HEK293 (cell line): Measurements from ENCODE around the gene FUCA2.

Source experiments
- EGR2 ChIP-seq: fragments of 450-650 bp; formaldehyde crosslinking; IDR thresholded peaks from 2 replicates; pipeline ENCODE4 v1.5.1; 2016; ENCODE audit warnings: low read depth, missing biosample characterization, missing genetic modification characterization
- GLI2 ChIP-seq: fragments of 450-650 bp; formaldehyde crosslinking; IDR thresholded peaks from 2 replicates; pipeline ENCODE4; 2017; ENCODE audit warnings: missing biosample characterization, missing genetic modification characterization, low read depth, borderline replicate concordance
- GLIS1 ChIP-seq: fragments of 450-650 bp; formaldehyde crosslinking; IDR thresholded peaks from 2 replicates; pipeline ENCODE4 v1.5.1; 2016; ENCODE audit warnings: missing biosample characterization, missing genetic modification characterization
- GLIS2 ChIP-seq: fragments of 450-650 bp; formaldehyde crosslinking; IDR thresholded peaks from 2 replicates; pipeline ENCODE4 v1.5.1; 2016; ENCODE audit warnings: missing biosample characterization, missing genetic modification characterization
- HOXA7 ChIP-seq: sonication (generic); formaldehyde crosslinking; IDR thresholded peaks from 2 replicates; pipeline ENCODE4 v1.8.1; 2022; ENCODE audit warnings: missing genetic modification reagents, borderline replicate concordance
- KLF8 ChIP-seq: fragments of 450-650 bp; formaldehyde crosslinking; IDR thresholded peaks from 2 replicates; pipeline ENCODE4 v1.5.1; 2016; ENCODE audit warnings: missing biosample characterization, missing genetic modification characterization
- MZF1 ChIP-seq: fragments of 450-650 bp; formaldehyde crosslinking; IDR thresholded peaks from 2 replicates; pipeline ENCODE4 v1.5.1; 2017; ENCODE audit warnings: missing biosample characterization, missing genetic modification characterization, borderline replicate concordance
- SETDB1 ChIP-seq: IDR thresholded peaks from one replicate; pipeline ENCODE4 v1.6.1; 2017; ENCODE audit warnings: mild to moderate bottlenecking, low read length, moderate library complexity, mixed read lengths; ENCODE audit not compliant: insufficient read length
- SP2 ChIP-seq: fragments of 450-650 bp; formaldehyde crosslinking; IDR thresholded peaks from 2 replicates; pipeline ENCODE4 v1.5.1; 2016; ENCODE audit warnings: missing biosample characterization, missing genetic modification characterization
- TRIM28 ChIP-seq: IDR thresholded peaks from 2 replicates; pipeline ENCODE4 v1.6.1; 2011; ENCODE audit warnings: low read length, control low read depth, borderline replicate concordance
- WT1 ChIP-seq: fragments of 450-650 bp; formaldehyde crosslinking; IDR thresholded peaks from 2 replicates; pipeline ENCODE4 v1.5.1; 2016; ENCODE audit warnings: missing biosample characterization, missing genetic modification characterization
- ZBTB21 ChIP-seq: fragments of 450-650 bp; formaldehyde crosslinking; IDR thresholded peaks from 2 replicates; pipeline ENCODE4 v1.5.1; 2017; ENCODE audit warnings: missing biosample characterization, missing genetic modification characterization
- ZBTB8A ChIP-seq: fragments of 450-650 bp; formaldehyde crosslinking; IDR thresholded peaks from 2 replicates; pipeline ENCODE4 v1.5.1; 2016; ENCODE audit warnings: missing biosample characterization, missing genetic modification characterization
- ZEB2 ChIP-seq: fragments of 450-650 bp; formaldehyde crosslinking; IDR thresholded peaks from 2 replicates; pipeline ENCODE4 v1.5.1; 2016; ENCODE audit warnings: missing biosample characterization, missing genetic modification characterization
- ZFHX2 ChIP-seq: fragments of 450-650 bp; formaldehyde crosslinking; conservative IDR thresholded peaks from 2 replicates; pipeline ENCODE4 v1.5.1; 2016; ENCODE audit warnings: missing biosample characterization, missing genetic modification characterization
- ZIC2 ChIP-seq: fragments of 450-650 bp; formaldehyde crosslinking; IDR thresholded peaks from 2 replicates; pipeline ENCODE4 v1.5.1; 2016; ENCODE audit warnings: missing biosample characterization, missing genetic modification characterization
- ZNF146 ChIP-seq: fragments of 450-650 bp; formaldehyde crosslinking; IDR thresholded peaks from 2 replicates; pipeline ENCODE4 v1.5.1; 2016; ENCODE audit warnings: missing biosample characterization, missing genetic modification characterization
- ZNF214 ChIP-seq: fragments of 450-650 bp; formaldehyde crosslinking; IDR thresholded peaks from 2 replicates; pipeline ENCODE4 v1.5.1; 2017; ENCODE audit warnings: missing biosample characterization, mild to moderate bottlenecking, missing genetic modification characterization, borderline replicate concordance
- ZNF311 ChIP-seq: fragments of 450-650 bp; formaldehyde crosslinking; IDR thresholded peaks from 2 replicates; pipeline ENCODE4 v1.5.1; 2017; ENCODE audit warnings: missing biosample characterization, missing genetic modification characterization, borderline replicate concordance
- ZNF354C ChIP-seq: fragments of 450-650 bp; formaldehyde crosslinking; IDR thresholded peaks from 2 replicates; pipeline ENCODE4 v1.5.1; 2016; ENCODE audit warnings: missing biosample characterization, missing genetic modification characterization, low read depth, borderline replicate concordance
- ZNF37A ChIP-seq: fragments of 450-650 bp; IDR thresholded peaks from 2 replicates; pipeline ENCODE4 v1.5.1; 2018; ENCODE audit warnings: missing biosample characterization, missing genetic modification characterization
- ZNF423 ChIP-seq: fragments of 450-650 bp; formaldehyde crosslinking; IDR thresholded peaks from 2 replicates; pipeline ENCODE4 v1.5.1; 2016; ENCODE audit warnings: missing biosample characterization, missing genetic modification characterization
- ZNF473 ChIP-seq: fragments of 450-650 bp; formaldehyde crosslinking; IDR thresholded peaks from 2 replicates; pipeline ENCODE4 v1.5.1; 2017; ENCODE audit warnings: missing biosample characterization, missing genetic modification characterization
- ZNF521 ChIP-seq: fragments of 450-650 bp; formaldehyde crosslinking; IDR thresholded peaks from 2 replicates; pipeline ENCODE4 v1.5.1; 2017; ENCODE audit warnings: missing biosample characterization, mild to moderate bottlenecking, missing genetic modification characterization
- ZNF558 ChIP-seq: fragments of 450-650 bp; formaldehyde crosslinking; IDR thresholded peaks from 2 replicates; pipeline ENCODE4 v1.5.1; 2016; ENCODE audit warnings: missing biosample characterization, missing genetic modification characterization
- ZNF560 ChIP-seq: fragments of 450-650 bp; formaldehyde crosslinking; IDR thresholded peaks from 2 replicates; pipeline ENCODE4 v1.5.1; 2017; ENCODE audit warnings: missing biosample characterization, missing genetic modification characterization, borderline replicate concordance
- ZNF664 ChIP-seq: fragments of 450-650 bp; formaldehyde crosslinking; IDR thresholded peaks from 2 replicates; pipeline ENCODE4 v1.5.1; 2016; ENCODE audit warnings: missing biosample characterization, missing genetic modification characterization
- ZNF670 ChIP-seq: fragments of 450-650 bp; formaldehyde crosslinking; IDR thresholded peaks from 2 replicates; pipeline ENCODE4 v1.5.1; 2016; ENCODE audit warnings: missing biosample characterization, missing genetic modification characterization, low read depth
- ZNF776 ChIP-seq: fragments of 450-650 bp; formaldehyde crosslinking; IDR thresholded peaks from 2 replicates; pipeline ENCODE4 v1.5.0; 2017; ENCODE audit warnings: missing biosample characterization, missing genetic modification characterization, borderline replicate concordance
- ZNF830 ChIP-seq: fragments of 450-650 bp; IDR thresholded peaks from 2 replicates; pipeline ENCODE4 v1.5.0; 2018; ENCODE audit warnings: missing biosample characterization, missing genetic modification characterization, low read depth, mild to moderate bottlenecking, moderate library complexity
- ZSCAN30 ChIP-seq: fragments of 450-650 bp; IDR thresholded peaks from 2 replicates; pipeline ENCODE4 v1.5.1; 2018; ENCODE audit warnings: missing biosample characterization, mild to moderate bottlenecking, missing genetic modification characterization, moderate library complexity
- TF ChIP-seq, protein P1 (sequence below): fragments of 450-650 bp; formaldehyde crosslinking; IDR thresholded peaks from 2 replicates; pipeline ENCODE4 v1.5.1; 2017; ENCODE audit warnings: missing biosample characterization, mild to moderate bottlenecking, missing genetic modification characterization, moderate library complexity
- TF ChIP-seq, protein P2 (sequence below): fragments of 450-650 bp; formaldehyde crosslinking; IDR thresholded peaks from 2 replicates; pipeline ENCODE4 v1.5.1; 2017; ENCODE audit warnings: missing biosample characterization, missing genetic modification characterization
- TF ChIP-seq, protein P3 (sequence below): fragments of 450-650 bp; formaldehyde crosslinking; IDR thresholded peaks from 2 replicates; pipeline ENCODE4 v1.5.1; 2016; ENCODE audit warnings: missing biosample characterization, missing genetic modification characterization
- TF ChIP-seq, protein P4 (sequence below): fragments of 450-650 bp; formaldehyde crosslinking; optimal IDR thresholded peaks from 2 replicates; pipeline ENCODE3; 2016; ENCODE audit warnings: missing biosample characterization, mild to moderate bottlenecking, missing genetic modification characterization
- TF ChIP-seq, protein P5 (sequence below): fragments of 450-650 bp; formaldehyde crosslinking; IDR thresholded peaks from 2 replicates; pipeline ENCODE4 v1.5.1; 2016; ENCODE audit warnings: missing biosample characterization, missing genetic modification characterization

The FUCA2 gene

DNA sequence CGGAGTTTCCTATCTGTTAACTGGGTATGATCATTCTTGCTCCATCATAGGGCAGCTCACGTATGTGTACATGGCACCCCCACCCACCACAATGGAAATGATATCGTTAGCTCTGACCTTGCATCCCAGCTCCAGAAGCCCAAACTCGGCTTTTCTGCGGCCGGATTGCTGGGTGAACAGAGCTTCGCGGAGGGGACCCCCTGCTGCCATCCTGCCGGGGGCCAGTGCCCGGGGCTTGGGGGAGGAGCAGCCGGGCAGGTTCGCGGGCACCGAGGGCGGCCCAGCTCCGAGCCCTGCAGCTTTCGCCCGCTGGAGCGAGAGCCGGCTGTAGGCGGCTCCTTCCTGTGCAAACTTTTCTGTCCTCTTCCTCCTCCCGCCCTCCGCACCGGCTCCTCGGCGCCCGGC is 24.9 kb upstream of the FUCA2 start (continued):
- TF ChIP-seq, protein P1, sequence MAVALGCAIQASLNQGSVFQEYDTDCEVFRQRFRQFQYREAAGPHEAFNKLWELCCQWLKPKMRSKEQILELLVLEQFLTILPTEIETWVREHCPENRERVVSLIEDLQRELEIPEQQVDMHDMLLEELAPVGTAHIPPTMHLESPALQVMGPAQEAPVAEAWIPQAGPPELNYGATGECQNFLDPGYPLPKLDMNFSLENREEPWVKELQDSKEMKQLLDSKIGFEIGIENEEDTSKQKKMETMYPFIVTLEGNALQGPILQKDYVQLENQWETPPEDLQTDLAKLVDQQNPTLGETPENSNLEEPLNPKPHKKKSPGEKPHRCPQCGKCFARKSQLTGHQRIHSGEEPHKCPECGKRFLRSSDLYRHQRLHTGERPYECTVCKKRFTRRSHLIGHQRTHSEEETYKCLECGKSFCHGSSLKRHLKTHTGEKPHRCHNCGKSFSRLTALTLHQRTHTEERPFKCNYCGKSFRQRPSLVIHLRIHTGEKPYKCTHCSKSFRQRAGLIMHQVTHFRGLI (tag by site-specific recombination) = no peak
- TF ChIP-seq ZNF311 (tag by site-specific recombination) (no peak), GLIS1 (tag by site-specific recombination) (peak; percentile 83), ZFHX2 (tag by site-specific recombination) (peak; percentile 56; the same call in 1 of the 2 replicates), ZNF354C (tag by site-specific recombination) (no peak), WT1 (no peak), ZNF473 (tag by site-specific recombination) (no peak), KLF8 (tag by site-specific recombination) (no peak), ZNF558 (tag by site-specific recombination) (no peak), ZBTB21 (tag by site-specific recombination) (no peak), GLIS2 (tag by site-specific recombination) (peak; percentile 84), ZBTB8A (peak; percentile 97), ZIC2 (peak; percentile 70), ZNF521 (no peak), GLI2 (tag by site-specific recombination) (no peak), ZNF776 (tag by site-specific recombination) (no peak), ZSCAN30 (tag by site-specific recombination) (peak; percentile 39; the same call in 1 of the 2 replicates), SP2 (tag by site-specific recombination) (peak; percentile 58), ZNF423 (tag by site-specific recombination) (0 out of 2 replicates have a peak, but pooled peaks have one; percentile 20), ZNF214 (tag by site-specific recombination) (no peak), ZNF670 (tag by site-specific recombination) (no peak), HOXA7 (no peak), ZNF37A (tag by site-specific recombination) (no peak), MZF1 (no peak), TRIM28 (no peak), ZNF830 (tag by site-specific recombination) (no peak), EGR2 (0 out of 2 replicates have a peak, but pooled peaks have one; percentile 17), ZNF664 (tag by site-specific recombination) (no peak), ZNF146 (tag by site-specific recombination) (no peak), ZNF560 (tag by site-specific recombination) (no peak), SETDB1 (no peak), ZEB2 (peak; percentile 82)
- TF ChIP-seq, protein P2, sequence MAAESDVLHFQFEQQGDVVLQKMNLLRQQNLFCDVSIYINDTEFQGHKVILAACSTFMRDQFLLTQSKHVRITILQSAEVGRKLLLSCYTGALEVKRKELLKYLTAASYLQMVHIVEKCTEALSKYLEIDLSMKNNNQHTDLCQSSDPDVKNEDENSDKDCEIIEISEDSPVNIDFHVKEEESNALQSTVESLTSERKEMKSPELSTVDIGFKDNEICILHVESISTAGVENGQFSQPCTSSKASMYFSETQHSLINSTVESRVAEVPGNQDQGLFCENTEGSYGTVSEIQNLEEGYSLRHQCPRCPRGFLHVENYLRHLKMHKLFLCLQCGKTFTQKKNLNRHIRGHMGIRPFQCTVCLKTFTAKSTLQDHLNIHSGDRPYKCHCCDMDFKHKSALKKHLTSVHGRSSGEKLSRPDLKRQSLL (tag by site-specific recombination) = peak; percentile 69
- TF ChIP-seq, protein P3, sequence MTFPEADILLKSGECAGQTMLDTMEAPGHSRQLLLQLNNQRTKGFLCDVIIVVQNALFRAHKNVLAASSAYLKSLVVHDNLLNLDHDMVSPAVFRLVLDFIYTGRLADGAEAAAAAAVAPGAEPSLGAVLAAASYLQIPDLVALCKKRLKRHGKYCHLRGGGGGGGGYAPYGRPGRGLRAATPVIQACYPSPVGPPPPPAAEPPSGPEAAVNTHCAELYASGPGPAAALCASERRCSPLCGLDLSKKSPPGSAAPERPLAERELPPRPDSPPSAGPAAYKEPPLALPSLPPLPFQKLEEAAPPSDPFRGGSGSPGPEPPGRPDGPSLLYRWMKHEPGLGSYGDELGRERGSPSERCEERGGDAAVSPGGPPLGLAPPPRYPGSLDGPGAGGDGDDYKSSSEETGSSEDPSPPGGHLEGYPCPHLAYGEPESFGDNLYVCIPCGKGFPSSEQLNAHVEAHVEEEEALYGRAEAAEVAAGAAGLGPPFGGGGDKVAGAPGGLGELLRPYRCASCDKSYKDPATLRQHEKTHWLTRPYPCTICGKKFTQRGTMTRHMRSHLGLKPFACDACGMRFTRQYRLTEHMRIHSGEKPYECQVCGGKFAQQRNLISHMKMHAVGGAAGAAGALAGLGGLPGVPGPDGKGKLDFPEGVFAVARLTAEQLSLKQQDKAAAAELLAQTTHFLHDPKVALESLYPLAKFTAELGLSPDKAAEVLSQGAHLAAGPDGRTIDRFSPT (tag by site-specific recombination) = 0 out of 2 replicates have a peak, but pooled peaks have one; percentile 58
- TF ChIP-seq, protein P4, sequence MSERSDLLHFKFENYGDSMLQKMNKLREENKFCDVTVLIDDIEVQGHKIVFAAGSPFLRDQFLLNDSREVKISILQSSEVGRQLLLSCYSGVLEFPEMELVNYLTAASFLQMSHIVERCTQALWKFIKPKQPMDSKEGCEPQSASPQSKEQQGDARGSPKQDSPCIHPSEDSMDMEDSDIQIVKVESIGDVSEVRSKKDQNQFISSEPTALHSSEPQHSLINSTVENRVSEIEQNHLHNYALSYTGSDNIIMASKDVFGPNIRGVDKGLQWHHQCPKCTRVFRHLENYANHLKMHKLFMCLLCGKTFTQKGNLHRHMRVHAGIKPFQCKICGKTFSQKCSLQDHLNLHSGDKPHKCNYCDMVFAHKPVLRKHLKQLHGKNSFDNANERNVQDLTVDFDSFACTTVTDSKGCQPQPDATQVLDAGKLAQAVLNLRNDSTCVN (tag by site-specific recombination) = peak; percentile 54
- TF ChIP-seq, protein P5, sequence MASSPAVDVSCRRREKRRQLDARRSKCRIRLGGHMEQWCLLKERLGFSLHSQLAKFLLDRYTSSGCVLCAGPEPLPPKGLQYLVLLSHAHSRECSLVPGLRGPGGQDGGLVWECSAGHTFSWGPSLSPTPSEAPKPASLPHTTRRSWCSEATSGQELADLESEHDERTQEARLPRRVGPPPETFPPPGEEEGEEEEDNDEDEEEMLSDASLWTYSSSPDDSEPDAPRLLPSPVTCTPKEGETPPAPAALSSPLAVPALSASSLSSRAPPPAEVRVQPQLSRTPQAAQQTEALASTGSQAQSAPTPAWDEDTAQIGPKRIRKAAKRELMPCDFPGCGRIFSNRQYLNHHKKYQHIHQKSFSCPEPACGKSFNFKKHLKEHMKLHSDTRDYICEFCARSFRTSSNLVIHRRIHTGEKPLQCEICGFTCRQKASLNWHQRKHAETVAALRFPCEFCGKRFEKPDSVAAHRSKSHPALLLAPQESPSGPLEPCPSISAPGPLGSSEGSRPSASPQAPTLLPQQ = peak; percentile 29; the same call in 1 of the 2 replicates
